ENCODE results near the gene RMDN3.

Gene RMDN3

DNA sequence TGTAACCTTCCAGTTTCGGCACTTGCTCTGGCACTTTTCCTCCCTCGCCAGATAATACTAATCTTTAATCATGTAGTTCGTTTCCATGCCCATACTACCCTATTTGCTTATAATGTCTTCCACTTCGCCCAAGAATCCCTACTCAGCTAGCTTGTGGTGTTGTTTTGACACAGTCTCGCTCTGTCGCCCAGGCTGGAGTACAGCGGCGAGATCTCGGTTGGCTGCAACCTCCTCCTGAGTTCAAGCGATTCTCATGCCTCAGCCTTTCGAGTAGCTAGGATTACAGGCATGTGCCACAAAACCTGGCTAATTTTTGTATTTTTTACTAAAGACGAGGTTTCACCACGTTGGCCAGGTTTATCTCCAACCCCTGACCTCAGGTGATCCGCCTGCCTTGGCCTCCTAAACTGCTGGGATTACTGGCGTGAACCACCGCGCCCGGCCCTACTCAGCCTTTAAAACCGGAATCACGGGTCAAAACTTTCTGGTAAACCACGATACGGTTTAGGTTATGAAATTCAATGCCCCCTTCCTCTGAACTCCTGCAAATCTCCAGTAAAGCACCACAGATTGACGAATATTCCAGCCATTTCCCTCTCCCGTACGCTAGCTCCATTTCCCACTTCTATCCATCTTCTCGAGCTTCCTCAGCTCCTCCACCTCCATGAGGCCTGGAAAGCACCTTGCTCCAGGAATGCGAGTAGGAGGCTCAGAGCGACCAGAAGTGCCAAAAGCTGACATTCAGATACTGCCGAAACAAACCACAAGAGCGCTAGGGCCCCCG is 61.0 kb downstream of the RMDN3 start:
- no peak for DNase-seq

DNA sequence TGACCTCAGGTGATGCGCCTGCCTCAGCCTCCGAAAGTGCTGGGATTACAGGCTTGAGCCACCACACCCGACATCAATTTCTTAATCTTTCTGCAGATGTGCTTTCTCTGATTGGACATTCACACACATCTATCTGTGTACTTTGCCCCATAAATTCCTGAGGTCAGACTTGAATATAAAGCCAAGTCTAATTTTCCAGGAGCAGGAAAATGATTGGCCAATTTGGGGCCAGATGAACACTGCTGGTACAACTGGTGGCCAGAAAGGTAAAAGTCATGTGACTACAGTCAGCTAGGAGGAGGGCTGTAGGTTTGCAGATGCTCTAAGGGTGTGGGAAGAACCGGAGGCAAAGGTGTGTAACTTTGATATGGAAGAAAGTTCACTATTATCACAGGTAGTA is 63.3 kb downstream of the RMDN3 start:
- DNase-seq: no peak

DNA sequence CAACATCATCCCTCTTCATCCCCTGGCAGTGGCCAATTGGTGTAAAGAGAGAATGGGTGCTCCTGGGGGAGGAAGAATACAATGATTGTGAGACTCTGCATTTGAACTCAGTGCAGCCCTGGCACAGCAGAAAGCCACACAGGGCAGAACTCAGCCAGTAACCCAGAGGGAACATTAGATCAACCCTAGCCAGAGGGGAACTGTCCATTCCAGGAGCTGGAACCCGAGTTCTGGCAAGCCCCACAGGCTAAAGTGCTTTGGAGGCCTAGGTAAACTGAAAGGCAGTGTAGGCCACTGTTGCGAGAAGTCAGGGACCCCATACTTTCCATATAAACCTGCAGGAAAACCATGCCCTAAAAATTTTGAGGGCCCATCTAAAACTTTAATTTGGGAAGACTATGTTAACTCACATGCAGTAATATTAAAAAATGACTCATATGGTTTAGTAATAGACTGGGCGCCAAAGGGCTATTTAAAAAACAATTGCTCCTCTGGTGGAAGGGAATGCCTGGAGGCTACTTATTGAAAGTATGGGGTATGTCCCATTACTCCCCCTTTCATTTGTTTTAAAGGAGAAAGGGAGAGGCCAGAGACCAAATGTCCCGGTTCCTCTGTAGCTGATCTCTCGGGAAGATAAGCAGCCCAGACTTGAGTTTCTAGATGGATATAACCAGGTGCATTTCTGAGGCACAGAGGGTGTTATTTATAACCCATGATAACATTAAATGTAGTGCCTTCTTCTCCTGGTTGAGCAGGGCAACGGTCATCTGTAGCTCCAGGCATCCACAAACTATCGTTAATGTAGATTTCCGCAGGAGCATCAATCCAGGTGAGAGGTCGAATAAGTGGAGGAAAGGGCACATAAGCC is 65.9 kb downstream of the RMDN3 start:
- no peak for DNase-seq
